ENCODE results near the gene TAC4. TPM values are rescaled to one million over a fixed set of nuclear protein-coding genes. Genes with fewer than 3 reads are reported as not detected.

The TAC4 gene
- total RNA-seq, 1 experiment from 2014 or later, result not detected

DNA sequence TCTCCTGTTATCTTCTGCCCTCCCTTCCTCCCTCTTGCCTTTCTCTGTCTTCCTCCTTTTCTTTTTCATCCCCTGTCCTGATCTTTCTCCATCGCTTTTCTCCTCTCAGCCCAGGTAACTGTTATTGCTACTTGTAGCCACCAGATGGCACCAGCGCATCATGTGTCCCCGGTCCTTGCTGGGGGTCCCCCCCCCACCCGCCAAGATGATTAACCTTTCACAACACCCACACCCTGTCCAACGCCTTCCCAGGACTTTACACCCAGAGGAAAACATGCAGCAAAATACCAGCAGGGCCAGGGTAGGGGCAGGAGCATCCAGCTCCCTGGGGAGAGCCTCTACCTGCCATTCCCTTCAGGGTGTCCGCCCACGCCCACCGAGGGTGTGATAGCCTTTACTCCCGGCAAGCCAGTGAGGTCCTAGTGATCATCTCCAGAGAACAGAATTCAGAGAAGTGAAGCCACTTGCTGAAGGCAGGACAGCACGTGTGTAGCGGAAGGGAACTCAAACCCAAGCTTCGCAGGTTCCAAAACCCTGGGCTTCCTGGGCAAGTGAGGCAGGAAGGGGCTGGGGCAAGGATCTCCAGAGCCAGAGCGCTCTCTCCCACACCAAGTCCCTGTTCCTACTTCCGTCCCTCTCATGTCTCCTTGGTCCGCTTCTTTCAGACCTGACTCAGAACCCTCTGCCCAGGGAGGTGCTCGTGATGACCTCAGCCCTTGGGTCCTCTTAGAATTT is 13.4 kb upstream of the TAC4 start:
- Mint-ChIP-seq H3K27ac (ENCODE audit: unreplicated experiment) (peak overlapping the region; percentile 20), H3K27me3 (ENCODE audit: unreplicated experiment) (peaks cover 62% of the 10 kb centered on the region), H3K36me3 (ENCODE audit: insufficient read depth, unreplicated experiment) (peaks cover 11% of the 10 kb centered on the region), H3K4me1 (ENCODE audit: low read depth, unreplicated experiment) (peaks cover 10% of the 10 kb centered on the region), H3K9me3 (ENCODE audit: low read depth, unreplicated experiment) (no peaks in the 10 kb centered on the region), H3K4me3 (ENCODE audit: low read depth, unreplicated experiment) (no peak overlapping the region)
- intact Hi-C loops (cut with micrococcal nuclease; ENCODE audit: unreplicated experiment), result loop anchor here (1.0 kb wide), 1 partner anchor 137 kb away; no protein-coding TSS in a partner anchor
- TF ChIP-seq, protein P1, sequence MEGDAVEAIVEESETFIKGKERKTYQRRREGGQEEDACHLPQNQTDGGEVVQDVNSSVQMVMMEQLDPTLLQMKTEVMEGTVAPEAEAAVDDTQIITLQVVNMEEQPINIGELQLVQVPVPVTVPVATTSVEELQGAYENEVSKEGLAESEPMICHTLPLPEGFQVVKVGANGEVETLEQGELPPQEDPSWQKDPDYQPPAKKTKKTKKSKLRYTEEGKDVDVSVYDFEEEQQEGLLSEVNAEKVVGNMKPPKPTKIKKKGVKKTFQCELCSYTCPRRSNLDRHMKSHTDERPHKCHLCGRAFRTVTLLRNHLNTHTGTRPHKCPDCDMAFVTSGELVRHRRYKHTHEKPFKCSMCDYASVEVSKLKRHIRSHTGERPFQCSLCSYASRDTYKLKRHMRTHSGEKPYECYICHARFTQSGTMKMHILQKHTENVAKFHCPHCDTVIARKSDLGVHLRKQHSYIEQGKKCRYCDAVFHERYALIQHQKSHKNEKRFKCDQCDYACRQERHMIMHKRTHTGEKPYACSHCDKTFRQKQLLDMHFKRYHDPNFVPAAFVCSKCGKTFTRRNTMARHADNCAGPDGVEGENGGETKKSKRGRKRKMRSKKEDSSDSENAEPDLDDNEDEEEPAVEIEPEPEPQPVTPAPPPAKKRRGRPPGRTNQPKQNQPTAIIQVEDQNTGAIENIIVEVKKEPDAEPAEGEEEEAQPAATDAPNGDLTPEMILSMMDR (IDR thresholded peaks at IDR 0.05; ENCODE audit: unreplicated experiment), result peak; percentile 99
- no TSS peak for BruUV-seq (replicated peaks)
- CTCF ChIA-PET, result interaction anchor here (0.5 to 6.3 kb wide), 5 partner anchors 15 to 195 kb away, joined by 3 to 123 read pairs (median 3); partner anchors contain the start of genes DLX3 and ITGA3
- peak; percentile 75 for DNase-seq

DNA sequence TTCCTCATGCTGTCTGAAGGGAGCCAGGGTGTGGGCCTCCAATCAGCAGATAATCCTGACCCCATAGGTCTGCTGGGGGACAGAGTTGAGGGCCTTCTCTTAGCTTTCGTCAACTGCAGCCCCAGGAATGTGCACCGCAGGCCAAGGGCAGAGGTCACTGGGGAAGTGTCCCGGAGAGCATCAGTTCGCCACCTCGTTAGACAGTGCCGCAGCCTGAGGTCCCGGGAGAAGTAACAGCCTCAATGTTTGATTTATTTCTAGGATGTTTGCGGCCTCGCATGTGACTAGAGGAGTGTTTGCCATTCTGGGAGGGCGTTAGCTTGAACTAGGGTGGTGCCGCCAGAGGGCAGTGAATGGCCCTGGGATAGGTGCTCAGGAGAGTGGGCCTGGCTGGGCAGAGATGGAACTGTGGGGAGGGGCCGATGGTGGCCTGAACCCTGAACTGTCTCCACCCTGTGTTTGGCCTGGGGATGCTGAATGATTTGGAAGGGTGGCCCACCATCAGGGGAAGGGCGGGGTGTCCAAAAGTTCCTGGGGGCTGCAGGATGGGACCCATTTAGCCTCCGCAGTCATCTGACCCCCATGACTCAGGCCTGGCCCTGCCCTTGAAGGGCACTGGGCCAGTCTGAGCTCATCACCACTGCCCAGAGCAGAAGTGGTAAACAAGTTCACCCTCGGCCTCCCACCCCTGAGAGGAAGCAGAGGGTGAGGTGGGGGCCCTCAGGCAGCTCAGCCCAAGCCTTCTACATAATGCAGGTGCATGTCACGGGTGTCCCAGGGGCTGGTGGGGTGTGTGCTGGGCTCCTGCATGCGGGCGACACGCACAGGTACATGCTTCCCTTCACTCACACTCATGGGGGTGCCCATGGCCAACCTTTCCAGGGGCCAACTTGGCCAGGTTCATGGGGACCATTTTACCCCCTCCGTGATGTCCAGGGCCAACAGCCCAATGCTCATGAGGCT is 12.4 kb upstream of the TAC4 start:
- peaks cover 10% of the 10 kb centered on the region for H3K4me1 Mint-ChIP-seq (ENCODE audit: low read depth, unreplicated experiment)
- BruUV-seq (replicated peaks), result no TSS peak
- H3K36me3 Mint-ChIP-seq (ENCODE audit: insufficient read depth, unreplicated experiment), result peaks cover 11% of the 10 kb centered on the region
- peaks cover 71% of the 10 kb centered on the region for H3K27me3 Mint-ChIP-seq (ENCODE audit: unreplicated experiment)
- no peaks in the 10 kb centered on the region for H3K9me3 Mint-ChIP-seq (ENCODE audit: low read depth, unreplicated experiment)
- TF ChIP-seq, protein P1 (IDR thresholded peaks at IDR 0.05; ENCODE audit: unreplicated experiment), result peak; percentile 15
- intact Hi-C loops (cut with micrococcal nuclease; ENCODE audit: unreplicated experiment), result no loop called here
- CTCF ChIA-PET, result interaction anchor here (0.8 to 6.3 kb wide), 6 partner anchors 8 to 141 kb away, joined by 3 to 123 read pairs (median 3); partner anchors contain the start of gene DLX3
- H3K27ac Mint-ChIP-seq (ENCODE audit: unreplicated experiment), result no peak overlapping the region
- DNase-seq, result peak; percentile 54
- H3K4me3 Mint-ChIP-seq (ENCODE audit: low read depth, unreplicated experiment), result no peak overlapping the region

DNA sequence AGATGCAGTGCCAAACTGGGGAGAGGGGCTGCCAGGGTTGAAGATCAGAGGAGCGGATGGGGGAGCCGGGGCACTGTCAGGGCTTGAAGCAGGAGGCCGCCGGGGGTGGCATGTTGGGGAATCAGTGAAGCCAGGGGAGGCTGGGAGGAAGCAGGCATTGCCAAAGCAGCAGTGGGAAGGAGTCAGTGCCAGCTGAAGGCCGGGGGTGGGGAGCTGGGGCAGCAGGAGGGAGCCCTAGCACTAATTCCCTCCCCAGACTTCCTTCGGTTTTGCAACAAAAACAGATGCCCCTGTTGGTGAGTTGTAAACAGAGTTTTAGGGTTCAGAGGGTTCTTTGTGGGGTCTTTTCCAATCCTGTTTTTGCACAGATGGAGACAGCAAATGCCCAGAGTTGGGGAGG is 10.9 kb upstream of the TAC4 start:
- no peak for DNase-seq
- Mint-ChIP-seq H3K27me3 (ENCODE audit: unreplicated experiment) (peaks cover 74% of the 10 kb centered on the region), H3K27ac (ENCODE audit: unreplicated experiment) (no peak overlapping the region), H3K9me3 (ENCODE audit: low read depth, unreplicated experiment) (no peaks in the 10 kb centered on the region), H3K4me1 (ENCODE audit: low read depth, unreplicated experiment) (peaks cover 10% of the 10 kb centered on the region), H3K4me3 (ENCODE audit: low read depth, unreplicated experiment) (no peak overlapping the region), H3K36me3 (ENCODE audit: insufficient read depth, unreplicated experiment) (peaks cover 11% of the 10 kb centered on the region)
- TF ChIP-seq, protein P1 (IDR thresholded peaks at IDR 0.05; ENCODE audit: unreplicated experiment), result no peak
- BruUV-seq (replicated peaks), result no TSS peak
- CTCF ChIA-PET, result interaction anchor here (0.7 to 6.3 kb wide), 3 partner anchors 18 to 138 kb away, joined by 3 to 123 read pairs (median 3); partner anchors contain the start of gene DLX3
- intact Hi-C loops (cut with micrococcal nuclease; ENCODE audit: unreplicated experiment), result no loop called here

DNA sequence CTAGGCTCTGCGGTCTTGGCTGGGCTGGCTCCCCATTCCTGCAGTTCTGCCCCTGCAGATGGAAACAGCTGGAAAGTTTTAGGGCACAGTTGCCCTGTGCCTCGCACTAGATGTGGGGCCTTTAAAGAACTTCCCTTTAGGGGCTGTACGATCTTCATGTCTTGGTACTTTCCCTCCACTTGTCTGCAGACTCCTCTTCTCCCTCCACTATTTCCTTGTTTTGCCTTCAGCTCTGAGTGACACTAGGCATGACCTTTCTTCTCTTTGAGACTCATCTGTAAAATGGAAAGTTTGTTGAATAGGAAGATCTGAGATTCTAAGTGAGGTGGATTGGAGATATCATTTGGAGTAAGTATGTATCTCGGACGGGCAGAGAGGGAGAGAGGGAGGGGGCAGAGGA is 6.3 kb upstream of the TAC4 start:
- TF ChIP-seq, protein P1 (IDR thresholded peaks at IDR 0.05; ENCODE audit: unreplicated experiment), result no peak
- CTCF ChIA-PET, result no interaction called here
- H3K27me3 Mint-ChIP-seq (ENCODE audit: unreplicated experiment), result peaks cover 72% of the 10 kb centered on the region

More for the DNA sequence above, 6.3 kb upstream of the TAC4 start:
- H3K4me1 Mint-ChIP-seq (ENCODE audit: low read depth, unreplicated experiment), result no peaks in the 10 kb centered on the region
- no peak overlapping the region for H3K27ac Mint-ChIP-seq (ENCODE audit: unreplicated experiment)
- H3K9me3 Mint-ChIP-seq (ENCODE audit: low read depth, unreplicated experiment), result no peaks in the 10 kb centered on the region
- no peak overlapping the region for H3K4me3 Mint-ChIP-seq (ENCODE audit: low read depth, unreplicated experiment)
- H3K36me3 Mint-ChIP-seq (ENCODE audit: insufficient read depth, unreplicated experiment), result peaks cover 19% of the 10 kb centered on the region
- BruUV-seq (replicated peaks), result no TSS peak
- no peak for DNase-seq
- intact Hi-C loops (cut with micrococcal nuclease; ENCODE audit: unreplicated experiment), result loop anchor here (5.0 kb wide), 2 partner anchors 147 to 287 kb away; partner anchors contain the start of gene SLC35B1
